HepG2 (cell line): ENCODE results near the gene FFAR4. TPM values are rescaled to one million over a fixed set of nuclear protein-coding genes. Genes with fewer than 3 reads are reported as not detected.

Experiments
- CREB1 ChIP-seq, 2 experiments: fragments of 450-650 bp in 1 of 2; IDR thresholded peaks; 2 replicates each; pipeline ENCODE4 v1.6.1; 2016 to 2017; ENCODE audit warnings: control low read depth in 1 of 2, mild to moderate bottlenecking in 1 of 2, missing compliant biosample characterization in 1 of 2, missing genetic modification characterization in 1 of 2
- FOSL2 ChIP-seq: sonication (generic); formaldehyde crosslinking; IDR thresholded peaks from 2 replicates; pipeline ENCODE4 v1.4.0; 2020; ENCODE audit warnings: missing genetic modification reagents
- GZF1 ChIP-seq: sonication (generic); formaldehyde crosslinking; IDR thresholded peaks from 2 replicates; pipeline ENCODE4 v1.5.1; 2020; ENCODE audit warnings: mild to moderate bottlenecking, missing genetic modification reagents
- HHEX ChIP-seq: IDR thresholded peaks from 2 replicates; pipeline ENCODE4 v1.6.1; 2016; ENCODE audit warnings: control low read depth
- HMGA1 ChIP-seq: sonication (generic); formaldehyde crosslinking; conservative IDR thresholded peaks from 2 replicates; pipeline ENCODE4 v1.4.0; 2020; ENCODE audit warnings: missing genetic modification reagents
- NAIF1 ChIP-seq: sonication (generic); formaldehyde crosslinking; IDR thresholded peaks from 2 replicates; pipeline ENCODE4 v1.5.0; 2020; ENCODE audit warnings: mild to moderate bottlenecking, missing genetic modification reagents, borderline replicate concordance
- RFX5 ChIP-seq: IDR thresholded peaks from 2 replicates; pipeline ENCODE4 v1.6.1; 2011; ENCODE audit warnings: low read depth, low read length, improper control_type of control experiment
- SMYD3 ChIP-seq: sonication (generic); formaldehyde crosslinking; IDR thresholded peaks from 2 replicates; pipeline ENCODE4 v1.8.1; 2023; ENCODE audit warnings: mild to moderate bottlenecking, missing genetic modification reagents
- ZBTB38 ChIP-seq: sonication (generic); formaldehyde crosslinking; IDR thresholded peaks from 2 replicates; pipeline ENCODE4 v1.5.1; 2020; ENCODE audit warnings: mild to moderate bottlenecking, missing genetic modification reagents
- ZNF326 ChIP-seq: sonication (generic); formaldehyde crosslinking; IDR thresholded peaks from 2 replicates; pipeline ENCODE4 v1.4.0; 2020; ENCODE audit warnings: missing genetic modification reagents, borderline replicate concordance
- ZNF841 ChIP-seq: sonication (generic); formaldehyde crosslinking; IDR thresholded peaks from 2 replicates; pipeline ENCODE4 v1.8.1; 2023; ENCODE audit warnings: missing genetic modification reagents, borderline replicate concordance
- ZSCAN25 ChIP-seq: sonication (generic); formaldehyde crosslinking; IDR thresholded peaks from 2 replicates; pipeline ENCODE4 v1.8.0; 2022; ENCODE audit warnings: mild to moderate bottlenecking, missing genetic modification reagents
- polyA plus RNA-seq, 8 experiments: library from polyadenylated mRNA; depleted of rRNA in 3 of 8; stranded (reverse) in 7 of 8; unstranded in 1 of 8; fragments of >200 nt; fragmentation: Illumina TruSeq in 4 of 8; extraction: Trizol in 4 of 8; gene quantifications; 2 replicates each; pipeline versions ENCODE4 v1.2.1 to v1.2.3, GENCODE V29; 2011 to 2016; ENCODE audit warnings: low read depth in 4 of 8, missing spikeins in 1 of 8, mixed read lengths in 1 of 8; ENCODE audit not compliant: insufficient read depth in 1 of 8
- total RNA-seq, 5 experiments: library from RNA; depleted of rRNA; stranded (reverse); fragments of >200 nt; fragmentation: Illumina TruSeq; extraction: Trizol; gene quantifications; 2 replicates each; pipeline ENCODE4 v1.2.3, GENCODE V29; 2016; ENCODE audit warnings: low read depth in 1 of 5
- TF ChIP-seq, protein P1 (sequence below): sonication (generic); formaldehyde crosslinking; conservative IDR thresholded peaks from 2 replicates; pipeline ENCODE4 v1.4.0; 2020; ENCODE audit warnings: mild to moderate bottlenecking, missing genetic modification reagents, moderate library complexity
- TF ChIP-seq, protein P2 (sequence below): IDR thresholded peaks from 2 replicates; pipeline ENCODE4 v1.6.1; 2016; ENCODE audit warnings: mild to moderate bottlenecking

FFAR4 gene
- total and polyA plus RNA-seq, 2 of the 13 experiments (the other 11 are each of a cell fraction or from before 2014, with no cell fraction given): 0.09 TPM; not detected in 1

- TF ChIP-seq ZNF841 (CRISPR knock-in tag) (no peak), HHEX (no peak), CREB1 (IDR thresholded peaks at IDR 0.05) (no peak), CREB1 (CRISPR knock-in tag; IDR thresholded peaks at IDR 0.05) (no peak), SMYD3 (no peak), ZBTB38 (no peak), ZNF326 (CRISPR knock-in tag) (no peak), GZF1 (CRISPR knock-in tag) (no peak), ZSCAN25 (CRISPR knock-in tag) (peak; percentile 94), HMGA1 (CRISPR knock-in tag) (no peak), FOSL2 (CRISPR knock-in tag) (no peak), NAIF1 (CRISPR knock-in tag) (no peak), RFX5 (no peak)
- TF ChIP-seq, protein P1, sequence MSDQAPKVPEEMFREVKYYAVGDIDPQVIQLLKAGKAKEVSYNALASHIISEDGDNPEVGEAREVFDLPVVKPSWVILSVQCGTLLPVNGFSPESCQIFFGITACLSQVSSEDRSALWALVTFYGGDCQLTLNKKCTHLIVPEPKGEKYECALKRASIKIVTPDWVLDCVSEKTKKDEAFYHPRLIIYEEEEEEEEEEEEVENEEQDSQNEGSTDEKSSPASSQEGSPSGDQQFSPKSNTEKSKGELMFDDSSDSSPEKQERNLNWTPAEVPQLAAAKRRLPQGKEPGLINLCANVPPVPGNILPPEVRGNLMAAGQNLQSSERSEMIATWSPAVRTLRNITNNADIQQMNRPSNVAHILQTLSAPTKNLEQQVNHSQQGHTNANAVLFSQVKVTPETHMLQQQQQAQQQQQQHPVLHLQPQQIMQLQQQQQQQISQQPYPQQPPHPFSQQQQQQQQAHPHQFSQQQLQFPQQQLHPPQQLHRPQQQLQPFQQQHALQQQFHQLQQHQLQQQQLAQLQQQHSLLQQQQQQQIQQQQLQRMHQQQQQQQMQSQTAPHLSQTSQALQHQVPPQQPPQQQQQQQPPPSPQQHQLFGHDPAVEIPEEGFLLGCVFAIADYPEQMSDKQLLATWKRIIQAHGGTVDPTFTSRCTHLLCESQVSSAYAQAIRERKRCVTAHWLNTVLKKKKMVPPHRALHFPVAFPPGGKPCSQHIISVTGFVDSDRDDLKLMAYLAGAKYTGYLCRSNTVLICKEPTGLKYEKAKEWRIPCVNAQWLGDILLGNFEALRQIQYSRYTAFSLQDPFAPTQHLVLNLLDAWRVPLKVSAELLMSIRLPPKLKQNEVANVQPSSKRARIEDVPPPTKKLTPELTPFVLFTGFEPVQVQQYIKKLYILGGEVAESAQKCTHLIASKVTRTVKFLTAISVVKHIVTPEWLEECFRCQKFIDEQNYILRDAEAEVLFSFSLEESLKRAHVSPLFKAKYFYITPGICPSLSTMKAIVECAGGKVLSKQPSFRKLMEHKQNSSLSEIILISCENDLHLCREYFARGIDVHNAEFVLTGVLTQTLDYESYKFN (CRISPR knock-in tag): peak; percentile 40; the same call in 1 of the 2 replicates
- TF ChIP-seq, protein P2, sequence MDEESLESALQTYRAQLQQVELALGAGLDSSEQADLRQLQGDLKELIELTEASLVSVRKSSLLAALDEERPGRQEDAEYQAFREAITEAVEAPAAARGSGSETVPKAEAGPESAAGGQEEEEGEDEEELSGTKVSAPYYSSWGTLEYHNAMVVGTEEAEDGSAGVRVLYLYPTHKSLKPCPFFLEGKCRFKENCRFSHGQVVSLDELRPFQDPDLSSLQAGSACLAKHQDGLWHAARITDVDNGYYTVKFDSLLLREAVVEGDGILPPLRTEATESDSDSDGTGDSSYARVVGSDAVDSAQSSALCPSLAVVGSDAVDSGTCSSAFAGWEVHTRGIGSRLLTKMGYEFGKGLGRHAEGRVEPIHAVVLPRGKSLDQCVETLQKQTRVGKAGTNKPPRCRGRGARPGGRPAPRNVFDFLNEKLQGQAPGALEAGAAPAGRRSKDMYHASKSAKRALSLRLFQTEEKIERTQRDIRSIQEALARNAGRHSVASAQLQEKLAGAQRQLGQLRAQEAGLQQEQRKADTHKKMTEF (CRISPR knock-in tag): no peak
These were observed 47.8 kb downstream of the FFAR4 start (continued) for GRCh38 chr10:93614101-93614825.
